NCI-H146 treated with DMSO at 0.1 percent for 48 hours (cell line): ENCODE data around the gene TFF2.

ENCODE experiments used
- DNase-seq: peaks from one replicate; lab custom pipeline; 2025; ENCODE audit not compliant: unreplicated experiment; lab: John Stamatoyannopoulos, UW

The TFF2 gene

DNA sequence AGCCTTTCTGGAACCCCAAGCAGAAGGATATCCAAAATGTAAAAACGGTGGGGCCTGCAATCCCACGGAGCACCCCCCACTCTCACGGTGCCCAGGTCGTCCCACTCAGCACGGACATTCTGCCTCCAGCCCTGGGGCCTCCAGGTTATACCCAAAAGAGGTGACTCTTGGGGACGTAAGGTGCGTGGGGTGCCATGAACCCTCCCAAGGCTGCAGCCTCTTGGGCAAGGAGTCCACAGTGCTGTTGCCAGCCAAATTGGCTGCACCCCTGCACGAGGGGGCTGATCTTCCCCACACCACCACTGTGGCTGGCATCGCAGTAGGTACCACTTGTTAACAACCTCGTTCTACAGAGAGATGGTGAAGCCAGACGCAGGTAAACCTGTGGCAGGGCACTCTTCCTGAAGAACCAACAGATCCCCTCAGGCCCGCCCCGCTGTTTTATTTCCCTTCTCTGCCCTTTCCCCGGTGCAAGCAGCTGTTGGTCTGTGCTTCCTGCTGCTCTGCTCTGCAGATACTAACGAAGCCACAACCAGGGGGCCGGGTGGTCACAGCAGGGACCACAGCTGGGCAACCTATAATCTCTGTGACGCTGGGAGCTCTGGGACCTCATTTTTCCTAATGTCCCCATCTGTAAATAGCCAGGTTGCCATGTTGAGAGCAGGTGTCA lies 44.3 kb downstream of the TFF2 start:
- DNase-seq: peak; percentile 78

DNA sequence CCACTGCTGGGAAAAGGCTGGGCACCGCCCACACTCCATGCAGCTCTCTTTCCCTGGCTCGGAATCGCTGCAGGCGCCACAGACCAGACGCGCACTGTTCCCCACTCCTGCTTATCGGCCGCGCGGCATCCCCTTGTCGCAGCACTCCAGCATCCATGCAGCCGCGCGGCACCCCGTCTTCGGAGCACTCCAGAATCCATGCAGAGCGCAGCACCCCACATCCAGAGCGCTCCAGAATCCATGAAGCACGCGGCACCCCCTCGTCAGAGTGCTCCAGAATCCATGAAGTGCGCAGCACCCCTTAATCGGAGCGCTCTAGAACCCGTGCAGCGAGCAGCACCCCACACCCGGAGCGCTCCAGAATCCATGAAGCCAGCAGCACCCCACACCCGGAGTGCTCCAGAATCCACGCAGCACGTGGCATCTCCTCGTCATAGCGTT lies 45.1 kb downstream of the TFF2 start:
- no peak for DNase-seq

DNA sequence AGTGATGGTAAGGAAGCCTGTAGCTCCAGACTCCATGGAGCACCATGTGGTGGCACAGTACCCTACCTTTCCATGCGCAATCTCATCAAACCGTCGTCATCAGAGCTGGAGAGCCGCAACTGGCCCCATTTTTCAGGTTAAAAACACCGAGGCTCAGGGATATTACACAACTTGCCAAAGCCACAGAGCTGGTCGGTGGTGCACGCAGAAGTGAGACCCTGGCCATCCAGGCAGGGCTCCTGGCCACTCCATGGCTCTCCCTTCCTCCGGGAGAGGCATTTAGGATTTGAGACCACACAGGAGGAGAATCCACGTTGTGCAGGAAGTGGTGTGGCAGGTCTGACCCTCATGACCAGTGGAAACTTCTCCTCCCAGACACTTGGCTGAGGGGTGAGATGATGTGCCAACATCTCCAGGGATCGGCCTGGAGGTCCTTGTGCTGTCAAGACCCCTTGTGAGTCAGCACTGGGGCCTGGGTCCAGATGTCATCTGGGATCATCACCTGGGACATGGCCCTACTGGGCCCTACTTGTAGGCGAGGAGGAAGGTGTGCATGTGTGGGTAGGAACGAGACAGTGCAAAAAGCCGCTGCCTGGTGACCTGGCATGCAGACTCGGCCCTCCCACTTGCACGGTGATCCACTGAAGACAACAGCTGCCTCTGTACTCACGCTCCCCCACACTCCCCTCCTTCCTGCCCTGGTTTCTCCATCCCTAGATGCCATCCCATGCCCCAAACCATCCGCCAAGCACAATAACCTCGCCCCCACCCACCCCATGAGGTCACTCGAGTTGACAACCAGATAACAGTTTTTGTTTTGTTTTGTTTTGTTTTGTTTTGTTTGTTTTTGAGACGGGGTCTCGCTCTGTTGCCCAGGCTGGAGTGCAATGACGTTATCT lies 46.0 kb downstream of the TFF2 start:
- no peak for DNase-seq

DNA sequence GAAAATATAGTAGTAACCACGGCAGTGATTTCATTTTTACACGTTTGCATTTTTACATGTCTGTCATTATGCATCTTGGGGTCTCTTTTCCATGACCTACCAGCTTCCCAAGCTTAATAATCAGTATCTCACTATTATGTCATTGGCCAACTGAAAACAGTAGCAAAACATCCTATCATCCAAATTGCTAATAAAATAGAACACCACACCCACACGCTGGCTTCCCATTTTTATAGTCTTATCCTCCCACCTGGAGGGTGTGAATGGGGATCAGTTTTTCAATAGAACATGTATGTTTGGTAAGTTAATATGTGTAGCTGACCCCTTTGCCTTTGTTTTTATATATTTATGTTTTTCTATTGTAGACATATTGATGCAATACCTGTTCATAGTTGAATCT lies 47.4 kb downstream of the TFF2 start:
- no peak for DNase-seq

DNA sequence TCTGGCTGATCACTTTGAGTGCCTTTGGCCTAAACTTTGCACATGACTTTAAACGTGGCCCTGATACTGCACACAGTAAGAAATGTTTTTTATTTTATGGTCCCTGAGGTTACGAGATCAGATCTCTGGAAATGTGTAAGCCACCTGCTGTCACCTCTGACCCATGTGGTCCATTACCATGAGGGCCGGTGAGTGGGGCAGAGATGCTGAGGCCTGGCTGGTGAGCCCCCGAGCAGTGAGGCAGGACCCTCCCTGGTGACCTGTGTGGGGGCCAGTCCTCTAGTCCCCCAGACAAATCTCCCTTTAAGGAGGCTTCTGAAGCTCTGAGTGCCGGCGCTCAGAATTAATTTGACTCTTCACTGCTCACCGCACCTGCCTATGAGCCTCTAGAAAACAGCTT lies 48.0 kb downstream of the TFF2 start:
- DNase-seq: no peak

DNA sequence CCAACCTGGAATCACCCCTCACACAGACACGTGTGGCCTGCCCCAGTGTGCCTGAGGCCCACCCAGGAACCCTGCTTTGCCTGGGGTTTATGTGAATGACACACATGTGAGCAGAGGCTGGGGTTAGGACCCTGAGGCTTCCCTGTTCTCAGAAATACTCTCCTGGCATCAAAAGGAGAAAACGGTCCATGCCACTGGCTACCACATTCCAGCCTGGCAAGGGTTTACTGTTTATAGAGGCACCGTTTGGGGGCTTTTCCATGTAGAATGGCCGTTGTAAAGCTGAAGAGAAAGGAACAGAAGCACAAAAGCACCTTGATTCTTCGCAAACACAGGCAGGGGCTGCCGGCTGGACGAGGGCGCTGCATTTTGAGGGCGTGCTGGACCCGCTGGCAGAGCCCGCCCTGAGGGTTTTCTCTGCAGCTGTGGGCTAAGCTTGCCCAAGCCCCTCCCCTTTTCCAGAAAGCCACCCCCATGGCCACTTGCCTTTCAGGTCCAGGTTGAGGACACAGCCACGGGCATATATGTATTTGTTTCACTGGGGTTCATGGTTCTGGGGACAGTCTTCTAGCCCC lies 48.6 kb downstream of the TFF2 start:
- no peak for DNase-seq

DNA sequence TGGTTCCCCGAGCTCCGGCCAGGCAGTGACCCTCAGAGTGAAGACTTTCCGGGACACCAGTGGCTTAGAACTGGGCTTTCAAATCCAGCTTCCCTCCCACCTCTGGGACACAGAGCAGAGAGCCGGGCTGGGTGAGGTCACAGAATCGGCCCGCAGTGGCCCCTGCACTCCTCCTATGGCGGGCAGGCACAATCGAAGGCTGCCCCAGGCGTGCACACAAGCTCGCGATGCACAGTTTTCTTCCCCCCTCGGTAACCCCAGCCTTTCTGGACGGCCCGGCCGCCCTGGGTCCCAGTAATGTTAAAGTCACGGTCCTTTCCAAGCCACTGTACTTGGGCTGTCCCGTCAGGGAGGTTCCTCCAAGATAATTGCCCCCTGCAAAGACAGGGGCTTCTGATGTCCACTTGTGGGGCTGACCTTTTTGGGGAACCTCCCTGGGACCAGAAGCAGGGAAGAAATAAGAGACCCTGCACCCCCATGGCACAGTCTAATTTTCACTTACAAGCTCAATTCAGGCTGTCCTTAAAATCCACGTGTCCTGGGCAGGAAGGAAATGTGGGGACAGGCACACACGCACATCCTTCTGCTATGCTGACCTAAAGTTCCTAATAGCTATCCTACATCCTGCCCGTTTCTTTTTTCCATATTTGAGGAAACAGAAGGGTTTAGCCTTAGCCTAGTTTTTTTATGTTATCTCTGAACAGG lies 49.3 kb downstream of the TFF2 start:
- no peak for DNase-seq

DNA sequence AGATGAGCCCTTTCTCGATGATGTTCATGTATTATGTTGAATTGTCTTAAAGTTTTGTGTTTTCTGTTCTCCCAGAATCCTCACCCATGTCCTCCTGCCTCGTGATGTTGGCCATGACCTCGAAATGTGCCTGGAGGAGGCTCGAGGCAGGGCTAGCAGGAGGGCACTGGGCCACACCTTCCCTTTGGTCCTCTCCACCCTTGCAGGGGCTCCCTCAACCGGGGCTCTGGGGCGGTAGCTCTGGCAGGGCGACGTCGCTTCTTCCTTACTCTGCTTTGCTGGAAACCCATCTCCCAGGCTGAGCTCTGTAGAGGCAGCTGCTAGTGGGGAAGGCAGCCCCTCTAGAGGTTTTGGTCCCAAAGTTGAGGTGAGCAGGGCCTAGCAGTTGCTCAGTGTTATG lies 49.8 kb downstream of the TFF2 start:
- no peak for DNase-seq

DNA sequence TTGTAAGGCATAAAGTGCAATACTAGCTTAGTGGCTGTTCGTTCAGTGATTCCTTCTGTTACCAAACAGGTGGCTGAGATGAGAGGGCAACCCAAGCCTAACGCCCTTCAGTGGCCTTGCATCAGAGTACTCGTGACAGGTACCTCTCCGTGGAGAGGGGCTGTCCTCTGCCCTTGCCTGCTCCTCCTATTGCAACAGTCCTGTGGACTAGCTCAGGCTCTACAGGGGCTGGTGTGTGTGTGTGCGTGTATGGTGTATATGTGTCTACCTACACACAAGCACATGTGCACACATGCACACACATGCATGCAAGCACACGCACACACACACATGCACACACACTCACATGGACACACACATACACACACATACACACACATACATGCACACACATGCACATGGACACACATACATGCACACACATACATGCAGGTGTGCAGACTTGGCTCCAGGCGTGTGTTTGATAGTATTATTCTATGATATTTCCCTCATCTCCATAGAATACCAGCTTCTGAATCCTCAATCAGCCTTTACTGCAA lies 50.7 kb downstream of the TFF2 start:
- DNase-seq: no peak

DNA sequence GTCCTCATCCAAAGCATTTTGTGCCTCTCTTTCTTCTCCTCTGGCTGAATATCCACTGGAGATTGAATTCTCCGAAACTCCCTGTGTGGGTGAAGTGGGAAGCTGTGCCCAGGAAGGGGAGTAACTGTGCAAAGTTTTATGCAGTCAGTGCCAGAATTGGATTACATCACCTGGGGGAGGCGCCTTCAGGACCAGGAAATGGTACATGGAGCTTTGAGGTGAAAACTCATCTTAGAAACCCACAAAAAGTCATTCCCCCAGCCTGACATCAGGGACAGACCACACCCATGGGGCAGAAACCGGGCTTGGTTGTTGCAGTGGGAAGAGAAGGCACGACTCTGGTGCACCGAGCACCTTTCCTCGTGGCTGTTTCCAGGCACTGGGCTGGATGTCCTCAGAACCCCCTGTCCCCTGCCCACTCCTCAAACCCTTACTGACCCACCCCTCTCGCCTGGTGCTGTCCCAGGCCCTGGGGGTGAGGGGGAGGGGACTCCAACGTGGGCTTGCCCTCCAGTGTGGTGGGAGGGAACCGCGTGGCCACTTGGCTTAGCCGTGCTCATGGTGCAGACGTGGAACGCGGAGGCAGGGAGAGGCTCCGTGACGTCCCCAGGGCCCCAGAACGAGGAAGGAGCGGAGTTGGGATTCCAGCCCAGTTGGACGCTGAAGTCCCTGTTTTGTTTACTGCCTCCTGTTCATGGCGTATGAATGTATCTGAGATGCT lies 51.3 kb downstream of the TFF2 start:
- DNase-seq: no peak

DNA sequence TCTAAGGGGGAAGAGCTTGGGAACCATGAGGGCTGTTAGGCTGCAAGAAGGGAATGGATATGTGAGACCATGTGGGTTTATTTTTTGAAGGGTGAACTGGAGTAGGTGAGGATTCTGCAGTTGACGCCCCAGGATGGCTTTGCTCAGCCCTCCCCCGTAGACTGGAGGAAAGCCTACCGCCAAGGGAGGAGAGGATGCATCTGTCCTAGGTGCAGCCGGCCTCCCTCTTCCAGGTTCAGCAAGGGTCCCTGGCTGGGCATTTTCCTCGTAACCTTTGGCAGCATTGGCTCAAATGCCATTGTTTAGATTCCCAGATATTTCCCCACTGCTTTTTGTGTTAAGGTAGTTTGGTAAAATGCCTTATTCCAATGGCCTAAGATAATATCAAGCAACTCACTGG lies 52.1 kb downstream of the TFF2 start:
- no peak for DNase-seq

DNA sequence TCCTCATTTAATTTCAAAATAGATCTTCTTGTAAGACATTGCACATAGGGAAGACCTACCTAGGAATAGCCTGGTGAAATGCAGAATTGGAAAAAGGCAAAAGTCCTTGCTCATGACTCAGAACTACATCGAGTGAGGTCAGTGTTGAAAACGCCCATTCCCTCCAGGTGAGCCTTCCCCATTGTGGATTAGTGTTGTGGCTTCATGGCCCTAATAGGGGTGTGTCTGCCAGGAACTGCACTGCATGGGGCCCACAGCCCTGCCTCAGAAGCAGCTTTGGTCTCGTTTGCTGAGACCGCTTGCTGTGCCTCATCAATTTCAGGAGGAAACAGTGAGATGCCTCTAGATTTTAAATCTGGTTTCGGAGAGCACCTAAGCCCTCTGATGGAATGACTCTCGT lies 52.6 kb downstream of the TFF2 start:
- no peak for DNase-seq

DNA sequence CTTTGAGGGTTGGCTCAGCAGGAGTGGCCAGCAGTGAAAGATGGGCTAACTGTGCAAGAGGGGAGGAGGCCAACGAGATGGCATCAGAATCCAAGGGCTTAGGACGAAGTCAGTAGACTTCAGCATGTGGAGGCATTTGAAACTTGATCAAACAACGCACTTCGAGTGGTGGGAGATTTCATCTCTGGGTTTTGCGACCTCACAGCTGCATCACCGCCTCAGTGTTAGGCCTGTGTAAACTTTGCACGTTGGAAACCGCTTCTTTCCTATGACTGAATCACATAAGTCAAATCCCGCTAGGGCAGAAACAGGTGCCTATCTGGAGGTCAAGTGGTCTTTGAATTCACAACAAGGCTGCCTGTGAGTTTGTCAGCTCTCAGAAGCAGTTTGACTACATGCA lies 53.4 kb downstream of the TFF2 start:
- no peak for DNase-seq

DNA sequence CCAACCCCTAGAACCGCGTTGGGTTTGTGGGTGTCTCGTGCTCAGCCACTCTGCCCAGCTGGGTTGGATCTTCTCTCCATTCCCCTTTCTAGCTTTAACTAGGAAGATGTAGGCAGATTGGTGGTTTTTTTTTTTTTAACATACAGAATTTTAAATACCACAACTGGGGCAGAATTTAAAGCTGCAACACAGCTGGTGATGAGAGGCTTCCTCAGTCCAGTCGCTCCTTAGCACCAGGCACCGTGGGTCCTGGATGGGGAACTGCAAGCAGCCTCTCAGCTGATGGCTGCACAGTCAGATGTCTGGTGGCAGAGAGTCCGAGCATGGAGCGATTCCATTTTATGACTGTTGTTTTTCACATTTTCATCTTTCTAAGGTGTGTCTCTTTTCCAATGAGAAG lies 54.3 kb downstream of the TFF2 start:
- DNase-seq: no peak
